ENCODE results near the gene WWP2.
A peak's percentile ranks its signal among the peaks of the same experiment; 100 is the strongest.
"Not testable (repeated sequence)": the region's sequence is repeated elsewhere in the genome, so short reads cannot be mapped to it uniquely, and the experiment has no call there.

WWP2 gene

GRCh38 chr16:69761983-69762813 lies at the start of gene WWP2:
Gene WWP2, plus strand, starts transcription at chr16:69762332. Its CDS starts 24,679 bp downstream, at chr16:69787011.
- DNase-seq: peak; percentile 62

GRCh38 chr16:69712914-69713581 lies 49.1 kb upstream of the WWP2 start:
- DNase-seq: no peak

GRCh38 chr16:69717066-69717465 lies 45.1 kb upstream of the WWP2 start:
- no peak for DNase-seq

GRCh38 chr16:69718111-69718764 lies 43.9 kb upstream of the WWP2 start:
- DNase-seq: no peak

GRCh38 chr16:69720822-69721430 lies 41.2 kb upstream of the WWP2 start:
- DNase-seq: no peak

- no peak for DNase-seq
Observed at GRCh38 chr16:69721441-69721957, 40.6 kb upstream of the WWP2 start.

GRCh38 chr16:69724414-69724873 lies 37.7 kb upstream of the WWP2 start:
- no peak for DNase-seq

- no peak for DNase-seq
Observed at GRCh38 chr16:69724981-69725479, 37.1 kb upstream of the WWP2 start.

GRCh38 chr16:69725480-69726312 lies 36.4 kb upstream of the WWP2 start:
- no peak for DNase-seq

- peak; percentile 81 for DNase-seq
Observed at GRCh38 chr16:69726313-69727060, 35.6 kb upstream of the WWP2 start, which contains the start of gene NQO1. Gene NQO1, minus strand, starts transcription at chr16:69726560. Its CDS starts 121 bp downstream, at chr16:69726439.

GRCh38 chr16:69727916-69728270 lies 34.2 kb upstream of the WWP2 start:
- DNase-seq: no peak

- DNase-seq: not testable (repeated sequence)
Observed at GRCh38 chr16:69729030-69729429, 33.1 kb upstream of the WWP2 start.

- not testable (repeated sequence) for DNase-seq
Observed at GRCh38 chr16:69731280-69731679, 30.9 kb upstream of the WWP2 start.

GRCh38 chr16:69732101-69732500 lies 30.0 kb upstream of the WWP2 start:
- DNase-seq: no peak

GRCh38 chr16:69741519-69741918 lies 20.6 kb upstream of the WWP2 start:
- no peak for DNase-seq

GRCh38 chr16:69741951-69742904 lies 19.9 kb upstream of the WWP2 start:
- DNase-seq: no peak

- DNase-seq: no peak
Observed at GRCh38 chr16:69744363-69745231, 17.5 kb upstream of the WWP2 start.

- DNase-seq: no peak
Observed at GRCh38 chr16:69745232-69745612, 16.9 kb upstream of the WWP2 start.

- DNase-seq: no peak
Observed at GRCh38 chr16:69745959-69746358, 16.2 kb upstream of the WWP2 start.

All from NCI-H1105 (cell line).